H1 (cell line): ENCODE data around the gene PTPRH. TPM values are rescaled to one million over a fixed set of nuclear protein-coding genes. Genes with fewer than 3 reads are reported as not detected.

ENCODE experiments used
- BRCA1 ChIP-seq: IDR thresholded peaks from 2 replicates; pipeline ENCODE4 v1.6.1; 2012; ENCODE audit warnings: low read depth, low read length, improper control_type of control experiment
- CHD1 ChIP-seq: IDR thresholded peaks from 2 replicates; pipeline ENCODE4 v1.6.1; 2012; ENCODE audit warnings: low read depth, low read length, improper control_type of control experiment
- MAFK ChIP-seq: IDR thresholded peaks from 2 replicates; pipeline ENCODE4 v1.6.1; 2012; ENCODE audit warnings: low read depth, mild to moderate bottlenecking, improper control_type of control experiment, low read length
- NRF1 ChIP-seq: IDR thresholded peaks from 2 replicates; pipeline ENCODE4 v1.6.1; 2011; ENCODE audit warnings: mild to moderate bottlenecking, low read depth, low read length, improper control_type of control experiment
- POLR2A ChIP-seq, 2 experiments: IDR thresholded peaks; 1 replicate in 1 of 2; 2 replicates in 1 of 2; pipeline ENCODE4 v1.6.1; 2011; ENCODE audit warnings: low read depth in 2 of 2, low read length in 2 of 2, mild to moderate bottlenecking in 2 of 2; ENCODE audit errors: control extremely low read depth in 1 of 2
- RAD21 ChIP-seq, 2 experiments: IDR thresholded peaks in 1 of 2; conservative IDR thresholded peaks in 1 of 2; 2 replicates each; pipeline ENCODE4 v1.6.1; 2011; ENCODE audit warnings: low read depth in 2 of 2, low read length in 2 of 2, improper control_type of control experiment in 1 of 2, inconsistent platforms in 1 of 2, mild to moderate bottlenecking in 1 of 2, moderate library complexity in 1 of 2
- SIRT6 ChIP-seq: IDR thresholded peaks from one replicate; pipeline ENCODE4 v1.7.1; 2012; ENCODE audit warnings: low read length, inconsistent platforms
- SP1 ChIP-seq: IDR thresholded peaks from 2 replicates; pipeline ENCODE4 v1.6.1; 2011; ENCODE audit warnings: low read depth, low read length
- SP2 ChIP-seq: IDR thresholded peaks from 2 replicates; pipeline ENCODE4 v1.6.1; 2012; ENCODE audit warnings: mild to moderate bottlenecking, low read length, inconsistent platforms
- polyA plus RNA-seq, 7 experiments: library from polyadenylated mRNA; depleted of rRNA in 3 of 7; stranded (reverse) in 5 of 7; unstranded in 2 of 7; fragments of >200 nt in 5 of 7; fragments of 200-250 nt in 2 of 7; gene quantifications; 1 replicate in 5 of 7; 2 replicates in 1 of 7; 4 replicates in 1 of 7; pipeline versions ENCODE4 v1.2.1 to v1.2.3, GENCODE V29; 2011 to 2013; ENCODE audit warnings: missing spikeins in 2 of 7, mixed read lengths in 2 of 7
- total RNA-seq: library from RNA; stranded (reverse); fragmentation: NEBNext Ultra II Directional; extraction: Animal tissue kit (Norgen Biotek cat#: 25700); gene quantifications from 2 replicates; pipeline ENCODE4 v1.2.1, GENCODE V29; 2021
- TF ChIP-seq, protein P1 (sequence below): IDR thresholded peaks from 2 replicates; pipeline ENCODE4 v1.6.1; 2012; ENCODE audit warnings: low read length, inconsistent platforms

PTPRH gene
- total and polyA plus RNA-seq, 2 of the 8 experiments (the other 6 are each of a cell fraction or from before 2014, with no cell fraction given), result 0.30 to 0.39 TPM

DNA sequence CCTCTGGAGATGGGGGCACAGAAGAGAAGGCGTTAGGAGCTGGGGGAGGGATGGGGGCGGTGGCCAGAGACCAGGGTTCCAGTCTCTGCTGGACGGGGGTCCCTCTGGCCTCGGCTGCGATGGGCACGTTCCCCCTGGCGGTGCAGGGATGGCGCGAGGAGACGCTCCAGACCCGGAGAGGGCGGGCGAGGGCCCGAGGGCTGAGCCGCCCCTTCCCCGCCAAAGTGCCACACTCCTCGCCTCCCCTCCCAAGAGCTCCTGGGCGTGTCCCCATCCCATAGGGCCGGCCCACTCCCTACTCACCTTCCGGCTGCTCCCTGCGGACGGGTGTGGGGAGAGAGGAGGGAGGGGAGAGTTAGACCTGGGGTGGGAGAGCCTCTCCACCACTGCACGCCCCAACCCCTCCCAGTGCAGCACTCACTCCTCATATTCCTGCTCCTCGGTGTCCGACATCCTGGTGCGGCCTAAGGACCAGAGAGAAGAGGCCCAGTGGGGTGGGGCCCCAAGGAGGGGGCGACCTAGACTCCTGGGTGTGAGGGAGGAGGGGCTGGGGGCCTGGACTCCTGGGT is 62.5 kb downstream of the PTPRH start (continued):
- TF ChIP-seq BRCA1 (no peak), SP1 (no peak; the same call in 1 of the 2 replicates), POLR2A (IDR thresholded peaks at IDR 0.05; ENCODE audit: control extremely low read depth in 1 of 2, low read depth in 2 of 2, low read length in 2 of 2) (no peak), CHD1 (no peak), SIRT6 (no peak), RAD21 (IDR thresholded peaks at IDR 0.05 in 1 of 2, conservative IDR thresholded peaks at IDR 0.05 in 1 of 2; ENCODE audit: low read depth in 2 of 2, low read length in 2 of 2) (no peak), NRF1 (no peak), SP2 (no peak), MAFK (no peak)
- TF ChIP-seq, protein P1, sequence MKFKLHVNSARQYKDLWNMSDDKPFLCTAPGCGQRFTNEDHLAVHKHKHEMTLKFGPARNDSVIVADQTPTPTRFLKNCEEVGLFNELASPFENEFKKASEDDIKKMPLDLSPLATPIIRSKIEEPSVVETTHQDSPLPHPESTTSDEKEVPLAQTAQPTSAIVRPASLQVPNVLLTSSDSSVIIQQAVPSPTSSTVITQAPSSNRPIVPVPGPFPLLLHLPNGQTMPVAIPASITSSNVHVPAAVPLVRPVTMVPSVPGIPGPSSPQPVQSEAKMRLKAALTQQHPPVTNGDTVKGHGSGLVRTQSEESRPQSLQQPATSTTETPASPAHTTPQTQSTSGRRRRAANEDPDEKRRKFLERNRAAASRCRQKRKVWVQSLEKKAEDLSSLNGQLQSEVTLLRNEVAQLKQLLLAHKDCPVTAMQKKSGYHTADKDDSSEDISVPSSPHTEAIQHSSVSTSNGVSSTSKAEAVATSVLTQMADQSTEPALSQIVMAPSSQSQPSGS, result no peak
